ENCODE measurements around the gene MTIF2. TPM values are rescaled to one million over a fixed set of nuclear protein-coding genes. Genes with fewer than 3 reads are reported as not detected.

Gene MTIF2
- total RNA-seq = 14.8 and 18.9 TPM in 2 replicates

GRCh38 chr2:55268907-55269644, at the start of gene MTIF2:
MTIF2 (minus strand) TSS chr2:55269231; CDS start chr2:55263858, 5,373 bp downstream.

DNA sequence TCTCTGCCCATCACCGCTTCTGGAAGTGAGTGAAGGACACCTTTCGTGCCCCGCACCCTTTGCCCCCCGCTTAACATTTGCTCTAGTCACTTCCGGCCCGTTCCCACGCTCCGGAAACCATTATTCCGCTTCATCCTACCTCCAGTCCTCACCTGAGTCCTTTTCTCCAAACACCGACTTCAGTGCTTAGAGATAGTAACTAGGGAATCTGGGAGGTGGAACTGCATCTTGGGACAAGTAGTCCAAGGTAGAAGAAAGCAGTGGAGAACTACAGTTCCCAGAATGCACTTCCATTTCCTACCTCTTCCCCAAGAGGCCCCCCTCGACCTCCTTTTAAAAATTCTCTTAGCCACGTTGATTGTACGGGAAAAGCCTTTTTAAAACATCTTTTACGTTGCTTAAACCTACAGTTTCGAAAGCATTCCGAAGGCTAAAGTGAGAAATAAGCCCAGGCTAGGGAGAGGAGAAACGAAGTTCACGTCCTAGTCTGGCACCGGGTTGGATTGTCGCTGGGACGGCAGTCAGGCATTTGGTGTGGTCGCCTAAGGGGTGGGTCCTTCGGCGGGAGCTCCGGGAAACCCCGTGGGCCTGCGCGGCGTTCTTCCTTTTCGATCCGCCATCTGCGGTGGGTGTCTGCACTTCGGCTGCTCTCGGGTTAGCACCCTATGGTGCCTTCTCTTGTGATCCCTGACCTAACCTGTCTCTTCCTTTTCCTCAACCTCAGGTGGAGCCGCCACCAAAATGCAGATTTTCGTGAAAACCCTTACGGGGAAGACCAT, 36.8 kb downstream of the MTIF2 start, which contains the start of the genes CLHC1 and RPS27A:
Gene CLHC1, minus strand, starts transcription at position 210 of the 779 bp plus-strand sequence. CDS start 9,882 bp downstream, outside the sequence.
Gene RPS27A, plus strand, starts transcription at position 605 of the 779 bp plus-strand sequence. Its CDS starts 137 bp downstream, at position 742.

Other genes with a start within 250 kb of the MTIF2 start
- 259 and 303 TPM in 2 replicates for gene RTN4, start 218.8 kb downstream of the MTIF2 start, total RNA-seq
- 1.5 and 2.2 TPM in 2 replicates for gene CLHC1, start 36.9 kb downstream of the MTIF2 start, total RNA-seq
- 581 and 766 TPM in 2 replicates for gene RPS27A, start 36.5 kb downstream of the MTIF2 start, total RNA-seq
- 21.0 and 37.0 TPM in 2 replicates for gene CCDC88A, start 150.6 kb upstream of the MTIF2 start, total RNA-seq